HEK293T (cell line): Measurements from ENCODE around the gene TNIK.

Experiments
- ELF4 ChIP-seq: fragments of 450-650 bp; IDR thresholded peaks from 2 replicates; pipeline ENCODE4 v1.6.1; 2017; ENCODE audit warnings: antibody characterized with exemption
- FOXK2 ChIP-seq: fragments of 450-650 bp; IDR thresholded peaks from 2 replicates; pipeline ENCODE4 v1.6.1; 2016; ENCODE audit warnings: mild to moderate bottlenecking
- FOXM1 ChIP-seq: fragments of 450-650 bp; IDR thresholded peaks from 2 replicates; pipeline ENCODE4 v1.6.1; 2017; ENCODE audit warnings: mild to moderate bottlenecking, borderline replicate concordance
- SP1 ChIP-seq: fragments of 450-650 bp; IDR thresholded peaks from 2 replicates; pipeline ENCODE4 v1.6.1; 2017
- SUZ12 ChIP-seq: fragments of 450-650 bp; IDR thresholded peaks from 2 replicates; pipeline ENCODE4 v1.6.1; 2016; ENCODE audit warnings: mild to moderate bottlenecking
- ZNF384 ChIP-seq: fragments of 450-650 bp; IDR thresholded peaks from 2 replicates; pipeline ENCODE4 v1.6.1; 2016
- TF ChIP-seq, protein P1 (sequence below): fragments of 450-650 bp; IDR thresholded peaks from 2 replicates; pipeline ENCODE4 v1.6.1; 2016

DNA sequence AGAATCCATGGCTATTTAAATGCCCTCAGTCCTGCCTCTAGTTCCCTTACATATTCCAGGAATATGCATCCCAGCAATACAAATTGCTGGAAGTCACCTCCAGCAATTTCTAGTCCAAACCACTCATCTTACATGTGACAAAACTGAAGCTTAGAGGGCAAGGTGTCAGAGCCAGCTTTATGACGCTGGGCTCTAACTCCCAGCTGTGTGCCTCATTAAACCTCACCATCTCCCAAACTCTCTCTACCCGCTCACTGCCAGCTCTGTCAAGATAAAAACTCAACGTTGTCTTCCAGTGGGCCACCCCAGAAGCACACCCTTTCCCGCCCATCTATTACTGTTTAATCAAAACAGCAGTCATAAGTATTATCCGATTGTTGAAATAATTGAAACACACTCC, 7.9 kb downstream of the TNIK start:
- TF ChIP-seq ZNF384 (no peak), SUZ12 (no peak), FOXM1 (no peak), FOXK2 (no peak), SP1 (no peak), ELF4 (no peak)
- TF ChIP-seq, protein P1, sequence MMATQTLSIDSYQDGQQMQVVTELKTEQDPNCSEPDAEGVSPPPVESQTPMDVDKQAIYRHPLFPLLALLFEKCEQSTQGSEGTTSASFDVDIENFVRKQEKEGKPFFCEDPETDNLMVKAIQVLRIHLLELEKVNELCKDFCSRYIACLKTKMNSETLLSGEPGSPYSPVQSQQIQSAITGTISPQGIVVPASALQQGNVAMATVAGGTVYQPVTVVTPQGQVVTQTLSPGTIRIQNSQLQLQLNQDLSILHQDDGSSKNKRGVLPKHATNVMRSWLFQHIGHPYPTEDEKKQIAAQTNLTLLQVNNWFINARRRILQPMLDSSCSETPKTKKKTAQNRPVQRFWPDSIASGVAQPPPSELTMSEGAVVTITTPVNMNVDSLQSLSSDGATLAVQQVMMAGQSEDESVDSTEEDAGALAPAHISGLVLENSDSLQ: no peak
